Spleen (tissue), 11 donors: ENCODE measurements around the gene SV2C. TPM values are rescaled to one million over a fixed set of nuclear protein-coding genes. Genes with fewer than 3 reads are reported as not detected.

Source experiments
- DNase-seq: peaks from one replicate; pipeline ENCODE4 v3.0.0-alpha.2; 2020
- H3K27ac ChIP-seq, 8 donors: fragments of 200-600 bp; sonication (generic) in 7 of 8; 1 replicate in 4 of 8; 2 replicates in 4 of 8; pipeline versions ENCODE4 v1.5.0 to v1.8.0; 2016 to 2021; ENCODE audit warnings: inconsistent platforms in 4 of 8, mild to moderate bottlenecking in 4 of 8, moderate library complexity in 1 of 8
- H3K27me3 ChIP-seq, 7 donors: fragments of 200-600 bp; sonication (generic) in 6 of 7; replicated peaks in 1 of 7; 1 replicate in 4 of 7; 2 replicates in 3 of 7; pipeline versions ENCODE4 v1.5.0 to v1.8.0; 2016 to 2021; ENCODE audit warnings: inconsistent platforms in 3 of 7, mild to moderate bottlenecking in 1 of 7
- H3K36me3 ChIP-seq, 6 donors: fragments of 200-600 bp; sonication (generic) in 5 of 6; 1 replicate in 4 of 6; 2 replicates in 2 of 6; pipeline versions ENCODE4 v1.5.0 to v1.8.0; 2016 to 2021; ENCODE audit warnings: inconsistent platforms in 2 of 6
- H3K4me1 ChIP-seq, 6 donors: fragments of 200-600 bp; sonication (generic) in 5 of 6; 1 replicate in 3 of 6; 2 replicates in 3 of 6; pipeline versions ENCODE4 v1.5.0 to v1.8.0; 2016 to 2021; ENCODE audit warnings: inconsistent platforms in 3 of 6
- H3K4me3 ChIP-seq, 8 donors: fragments of 200-600 bp; sonication (generic) in 7 of 8; 1 replicate in 4 of 8; 2 replicates in 4 of 8; pipeline versions ENCODE4 v1.5.0 to v1.8.0; 2016 to 2021; ENCODE audit warnings: inconsistent platforms in 4 of 8, mild to moderate bottlenecking in 4 of 8, moderate library complexity in 2 of 8
- H3K9me3 ChIP-seq, 8 donors: fragments of 200-600 bp; sonication (generic) in 7 of 8; 1 replicate in 4 of 8; 2 replicates in 4 of 8; pipeline versions ENCODE4 v1.5.0 to v1.8.0; 2016 to 2021; ENCODE audit warnings: inconsistent platforms in 4 of 8
- POLR2A ChIP-seq, 3 donors: fragments of 450-650 bp; IDR thresholded peaks; one replicate each; pipeline ENCODE4 v1.5.1; 2017; ENCODE audit warnings: antibody characterized with exemption in 3 of 3, mild to moderate bottlenecking in 1 of 3
- POLR2AphosphoS5 ChIP-seq, 3 donors: sonication (generic); formaldehyde crosslinking; IDR thresholded peaks; one replicate each; pipeline ENCODE4 v1.5.1; 2017; ENCODE audit warnings: antibody characterized with exemption in 3 of 3
- WGBS, 5 donors: extraction: QIAGEN DNeasy Blood & Tissue Kit in 3 of 5; methylation state at CpG; one replicate each; pipeline versions ENCODE4 v1.1.5 to v1.1.7; 2013 to 2018; 5-methylcytosine and 5-hydroxymethylcytosine counted together
- intact Hi-C: fragments of 100-400 bp; cut with DNase I; formaldehyde crosslinking; loops from one replicate; pipeline ENCODE4 v1.15.0; 2023; ENCODE audit warnings: low total_unique reads
- polyA plus RNA-seq, 3 donors: library from polyadenylated mRNA; stranded (reverse); fragments of 200-250 nt; gene quantifications; one replicate each; pipeline ENCODE4 v1.2.1, GENCODE V29; 2013
- total RNA-seq, 7 donors: library from RNA; depleted of rRNA in 3 of 7; stranded (reverse); fragments of >200 nt in 3 of 7; fragmentation: NEBNext Ultra II Directional in 4 of 7; extraction: Animal tissue kit (Norgen Biotek cat#: 25700) in 4 of 7; gene quantifications; one replicate each; pipeline versions ENCODE4 v1.1.0 to v1.2.1, GENCODE V29; 2016 to 2021
- TF ChIP-seq, protein P1 (sequence below), 11 experiments: fragments of 200-600 bp in 7 of 11; fragments of 450-650 bp in 4 of 11; sonication (generic) in 4 of 11; IDR thresholded peaks in 8 of 11; conservative IDR thresholded peaks in 3 of 11; 1 replicate in 7 of 11; 2 replicates in 4 of 11; pipeline versions ENCODE4 v1.4.0 to v1.8.0; 2016 to 2021; ENCODE audit warnings: antibody characterized with exemption in 11 of 11, inconsistent platforms in 4 of 11, mild to moderate bottlenecking in 1 of 11
- donor health status: healthy with polysubstance abuse.
- donor health status: DM: no; HTN: no; CAD: no; lungs with moderate emphysema.
- donor health status: DM: no; HTN: no; CAD: no.
- donor health status: Bipolar disorder and iron deficiency.
- donor health status: healthy.
- donor health status: DM: no; HTN: no; CAD: no.
- donor health status: DM: yes; HTN: yes; CAD: no.

The SV2C gene
- total and polyA plus RNA-seq, 10 donors = 0.02 to 0.43 (median 0.11) TPM

DNA sequence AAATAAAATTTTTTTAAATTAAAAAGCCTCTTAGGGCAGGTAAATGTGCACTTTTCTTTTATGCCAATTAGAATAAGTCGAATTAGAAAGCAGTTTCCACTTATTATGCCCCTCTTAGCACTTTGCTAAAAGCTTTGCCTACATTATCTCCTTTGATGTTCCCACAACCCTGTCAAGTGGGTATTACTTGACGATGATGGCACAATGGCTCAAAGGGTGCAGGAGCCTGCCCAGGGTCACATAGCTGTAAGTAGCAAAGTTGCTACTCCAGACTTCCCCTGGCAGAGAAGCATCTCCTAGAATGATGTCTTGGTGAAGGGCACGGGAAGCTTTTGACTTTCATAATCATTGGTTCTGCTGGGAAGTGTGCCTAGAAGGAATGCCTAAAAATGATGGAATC, 301.5 kb downstream of the SV2C start:
- intact Hi-C loops = no loop called here
- TF ChIP-seq POLR2A (IDR thresholded peaks at IDR 0.05) (no peak), POLR2AphosphoS5 (IDR thresholded peaks at IDR 0.05) (no peak)
- TF ChIP-seq, protein P1, sequence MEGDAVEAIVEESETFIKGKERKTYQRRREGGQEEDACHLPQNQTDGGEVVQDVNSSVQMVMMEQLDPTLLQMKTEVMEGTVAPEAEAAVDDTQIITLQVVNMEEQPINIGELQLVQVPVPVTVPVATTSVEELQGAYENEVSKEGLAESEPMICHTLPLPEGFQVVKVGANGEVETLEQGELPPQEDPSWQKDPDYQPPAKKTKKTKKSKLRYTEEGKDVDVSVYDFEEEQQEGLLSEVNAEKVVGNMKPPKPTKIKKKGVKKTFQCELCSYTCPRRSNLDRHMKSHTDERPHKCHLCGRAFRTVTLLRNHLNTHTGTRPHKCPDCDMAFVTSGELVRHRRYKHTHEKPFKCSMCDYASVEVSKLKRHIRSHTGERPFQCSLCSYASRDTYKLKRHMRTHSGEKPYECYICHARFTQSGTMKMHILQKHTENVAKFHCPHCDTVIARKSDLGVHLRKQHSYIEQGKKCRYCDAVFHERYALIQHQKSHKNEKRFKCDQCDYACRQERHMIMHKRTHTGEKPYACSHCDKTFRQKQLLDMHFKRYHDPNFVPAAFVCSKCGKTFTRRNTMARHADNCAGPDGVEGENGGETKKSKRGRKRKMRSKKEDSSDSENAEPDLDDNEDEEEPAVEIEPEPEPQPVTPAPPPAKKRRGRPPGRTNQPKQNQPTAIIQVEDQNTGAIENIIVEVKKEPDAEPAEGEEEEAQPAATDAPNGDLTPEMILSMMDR (IDR thresholded peaks at IDR 0.05 in 8 of 11, conservative IDR thresholded peaks at IDR 0.05 in 3 of 11) = no peak
- Histone ChIP-seq H3K4me3 (no peak overlapping the region), H3K27ac (no peak overlapping the region), H3K27me3 (no peaks in the 10 kb centered on the region), H3K4me1 (no peaks in the 10 kb centered on the region), H3K36me3 (no peaks in the 10 kb centered on the region), H3K9me3 (no peaks in the 10 kb centered on the region)
- 67 to 79% (median 74%) methylated on average over 3 of the region's 3 CpGs for WGBS, 5 donors
- no peak for DNase-seq

DNA sequence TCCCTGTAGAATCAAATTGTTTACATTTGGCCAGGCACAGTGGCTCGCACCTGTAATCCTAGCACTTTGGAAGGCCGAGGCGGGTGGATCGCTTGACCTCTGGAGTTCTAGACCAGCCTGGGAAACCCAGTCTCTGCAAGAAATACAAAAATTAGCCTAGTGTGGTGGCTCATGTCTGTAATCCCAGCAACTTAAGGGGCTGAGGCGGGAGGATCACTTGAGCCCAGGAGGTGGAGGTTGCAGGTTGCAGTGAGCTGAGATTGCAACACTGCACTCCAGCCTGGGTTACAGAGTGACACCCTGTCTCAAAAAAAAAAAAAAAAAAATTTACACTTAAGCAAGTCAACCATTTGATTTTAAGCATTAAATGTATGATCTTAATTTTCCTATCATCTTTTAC, 302.4 kb downstream of the SV2C start:
- Histone ChIP-seq H3K4me3 (no peak overlapping the region), H3K27me3 (no peaks in the 10 kb centered on the region), H3K27ac (no peak overlapping the region), H3K4me1 (peaks cover 0 to 8% (median 5%) of the 10 kb centered on the region in 6 donors), H3K9me3 (no peaks in the 10 kb centered on the region), H3K36me3 (no peaks in the 10 kb centered on the region)
- DNase-seq = no peak
- intact Hi-C loops = no loop called here
- WGBS, 5 donors = 93 to 98% (median 96%) methylated on average over 5 of the region's 5 CpGs
- TF ChIP-seq POLR2A (IDR thresholded peaks at IDR 0.05) (no peak), POLR2AphosphoS5 (IDR thresholded peaks at IDR 0.05) (no peak)
- TF ChIP-seq, protein P1 (IDR thresholded peaks at IDR 0.05 in 8 of 11, conservative IDR thresholded peaks at IDR 0.05 in 3 of 11) = no peak

DNA sequence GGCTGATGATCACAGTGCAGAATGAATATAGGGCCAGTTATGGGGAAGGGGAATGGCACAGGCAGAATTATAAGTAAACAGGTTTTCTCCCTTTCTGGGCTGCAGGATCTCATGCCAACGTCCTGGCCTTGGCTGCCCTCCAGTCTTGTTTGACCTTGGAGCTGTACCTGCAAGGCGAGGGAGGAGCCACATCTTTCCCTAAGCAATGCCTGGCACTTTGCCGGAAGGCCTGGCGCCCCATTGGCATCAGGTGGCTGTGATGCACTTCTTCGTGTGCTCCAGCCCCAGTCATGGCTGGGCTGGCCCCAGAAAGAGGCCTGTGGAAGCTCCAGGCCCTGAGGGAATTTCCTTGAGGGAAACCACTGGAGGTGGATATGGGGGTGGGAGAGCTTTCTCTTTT, 303.2 kb downstream of the SV2C start:
- H3K9me3 ChIP-seq = no peaks in the 10 kb centered on the region
- intact Hi-C loops = no loop called here
- WGBS, 5 donors = 72 to 88% (median 74%) methylated on average over 5 of the region's 5 CpGs
- no peak for DNase-seq
- TF ChIP-seq POLR2A (IDR thresholded peaks at IDR 0.05) (no peak), POLR2AphosphoS5 (IDR thresholded peaks at IDR 0.05) (no peak)
- TF ChIP-seq, protein P1 (IDR thresholded peaks at IDR 0.05 in 8 of 11, conservative IDR thresholded peaks at IDR 0.05 in 3 of 11) = no peak
- no peaks in the 10 kb centered on the region for H3K36me3 ChIP-seq
- no peaks in the 10 kb centered on the region for H3K27me3 ChIP-seq
- no peak overlapping the region for H3K4me3 ChIP-seq
- no peak overlapping the region for H3K27ac ChIP-seq
- peaks cover 0 to 16% (median 12%) of the 10 kb centered on the region in 6 donors for H3K4me1 ChIP-seq

DNA sequence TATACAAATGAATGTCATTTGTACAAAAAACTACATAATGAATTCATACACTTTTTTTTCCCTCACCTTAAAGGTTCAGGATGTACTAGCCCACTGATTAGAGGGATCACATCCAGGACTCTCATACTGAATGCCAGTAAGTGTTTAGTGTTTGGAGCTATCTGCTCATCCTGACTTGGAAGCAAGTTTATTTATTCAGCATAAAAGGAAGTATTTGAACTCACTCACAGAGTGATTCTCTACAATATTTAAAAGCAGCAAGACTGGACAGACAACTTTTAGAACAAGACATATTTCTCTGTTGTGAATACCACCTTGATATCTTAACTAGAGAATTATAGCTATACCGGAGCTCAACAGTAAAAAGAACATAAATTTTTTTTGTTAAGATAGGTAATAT, 305.1 kb downstream of the SV2C start:
- DNase-seq = no peak
- 92 to 98% (median 96%) methylated on average over 1 of the region's 1 CpG for WGBS, 5 donors
- intact Hi-C loops = no loop called here

More for the DNA sequence above, 305.1 kb downstream of the SV2C start:
- H3K36me3 ChIP-seq = no peaks in the 10 kb centered on the region
- H3K9me3 ChIP-seq = no peaks in the 10 kb centered on the region
- H3K27me3 ChIP-seq = no peaks in the 10 kb centered on the region
- no peak overlapping the region for H3K27ac ChIP-seq
- H3K4me1 ChIP-seq = peaks cover 0 to 25% (median 14%) of the 10 kb centered on the region in 6 donors
- no peak overlapping the region for H3K4me3 ChIP-seq
- TF ChIP-seq POLR2A (IDR thresholded peaks at IDR 0.05) = no peak
- TF ChIP-seq, protein P1 (IDR thresholded peaks at IDR 0.05 in 8 of 11, conservative IDR thresholded peaks at IDR 0.05 in 3 of 11) = no peak
- TF ChIP-seq POLR2AphosphoS5 (IDR thresholded peaks at IDR 0.05) = no peak
